M059J (cell line): ENCODE measurements around the gene YRDC. TPM values are rescaled to one million over a fixed set of nuclear protein-coding genes. Genes with fewer than 3 reads are reported as not detected.

ENCODE experiments used
- DNase-seq: peaks from one replicate; pipeline ENCODE4 v3.0.0-alpha.2; 2012; ENCODE audit warnings: low read depth
- total RNA-seq: library from RNA; depleted of rRNA; stranded (reverse); fragments of >200 nt; shearing (Covaris generic); gene quantifications from 2 replicates; pipeline ENCODE4 v1.2.3, GENCODE V29; 2014

YRDC gene
- total RNA-seq, 1 experiment from 2014 or later: 36.3 TPM

DNA sequence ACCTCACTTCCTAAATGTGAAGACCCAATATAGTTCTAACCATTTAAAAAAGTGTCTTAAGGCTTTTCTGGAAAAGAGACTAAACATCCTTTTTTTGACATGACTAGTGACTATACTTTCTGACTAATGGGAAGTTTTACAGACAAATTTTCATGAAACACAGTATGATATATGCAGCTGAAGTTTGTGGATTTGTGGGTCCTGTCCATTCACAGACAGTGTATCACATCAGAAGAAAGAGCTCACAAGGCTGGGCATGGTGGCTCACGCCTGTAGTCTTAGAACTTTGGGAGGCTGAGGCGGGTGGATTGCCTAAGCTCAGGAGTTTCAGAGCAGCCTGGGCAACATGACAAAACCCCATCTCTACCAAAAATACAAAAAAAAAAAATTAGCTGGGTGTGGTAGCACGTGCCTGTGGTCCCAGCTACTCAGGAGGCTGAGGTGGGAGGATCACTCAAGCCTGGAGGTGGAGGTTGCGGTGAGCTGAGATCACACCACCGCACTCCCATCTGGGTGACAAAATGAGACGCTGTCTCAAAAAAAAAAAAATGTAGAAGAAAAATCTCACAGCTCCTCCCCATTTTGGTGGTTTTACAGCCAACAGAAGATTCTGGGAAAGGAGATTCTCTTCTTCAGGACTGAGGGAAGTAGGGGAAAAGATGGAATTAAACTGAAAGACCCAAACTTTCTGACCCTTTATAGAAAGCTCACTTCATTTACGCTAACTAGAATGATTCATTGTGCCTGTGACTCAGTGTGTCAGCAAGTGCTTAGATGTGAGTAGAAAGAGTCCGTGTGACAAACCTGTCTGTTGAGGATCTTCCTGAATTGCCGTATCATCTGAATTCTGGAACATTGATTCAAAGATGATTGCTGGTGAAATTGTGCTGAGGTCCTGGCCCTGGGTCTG lies 15.2 kb upstream of the YRDC start:
- peak; percentile 18 for DNase-seq

GRCh38 chr1:37821481-37821880 lies 13.5 kb upstream of the YRDC start:
- DNase-seq: no peak

DNA sequence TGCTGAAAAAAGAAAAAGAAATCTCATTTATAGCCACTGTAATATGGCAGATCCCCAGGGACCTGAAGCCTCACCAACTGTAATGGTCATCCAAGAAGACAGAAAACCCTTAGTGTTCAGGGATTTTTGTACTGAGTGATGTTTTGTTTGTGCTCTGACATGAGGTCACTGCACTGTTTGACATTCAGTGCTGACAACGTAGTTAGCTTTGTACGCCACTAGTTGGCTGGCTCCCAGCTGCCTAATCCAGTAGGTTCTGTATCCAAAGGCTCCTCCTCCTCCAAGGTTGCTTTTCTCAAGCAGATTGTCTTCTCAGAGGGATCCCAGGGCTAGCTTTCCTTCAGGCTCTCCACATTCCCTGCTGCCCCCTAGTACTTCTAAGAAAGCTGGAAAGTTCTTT lies 9.5 kb upstream of the YRDC start:
- DNase-seq: no peak

DNA sequence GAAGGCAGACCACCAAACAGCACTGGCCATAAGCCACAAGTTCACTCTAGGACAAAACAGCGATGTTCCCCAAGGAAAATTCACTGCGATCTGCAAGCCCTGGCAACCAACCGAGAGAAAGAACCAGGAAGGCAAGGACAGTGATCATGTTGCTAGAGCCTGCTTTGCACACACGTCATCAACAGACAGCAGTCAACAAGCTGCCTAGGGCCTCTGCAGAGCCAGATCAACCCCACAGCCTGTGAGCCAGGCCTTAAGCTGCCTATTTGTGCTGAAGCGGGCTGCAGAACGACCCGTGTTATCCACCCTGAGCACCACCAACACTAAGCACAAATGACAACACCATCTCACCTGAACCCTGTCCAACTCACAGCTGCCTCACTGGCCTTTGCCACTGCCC lies 6.2 kb upstream of the YRDC start:
- no peak for DNase-seq

DNA sequence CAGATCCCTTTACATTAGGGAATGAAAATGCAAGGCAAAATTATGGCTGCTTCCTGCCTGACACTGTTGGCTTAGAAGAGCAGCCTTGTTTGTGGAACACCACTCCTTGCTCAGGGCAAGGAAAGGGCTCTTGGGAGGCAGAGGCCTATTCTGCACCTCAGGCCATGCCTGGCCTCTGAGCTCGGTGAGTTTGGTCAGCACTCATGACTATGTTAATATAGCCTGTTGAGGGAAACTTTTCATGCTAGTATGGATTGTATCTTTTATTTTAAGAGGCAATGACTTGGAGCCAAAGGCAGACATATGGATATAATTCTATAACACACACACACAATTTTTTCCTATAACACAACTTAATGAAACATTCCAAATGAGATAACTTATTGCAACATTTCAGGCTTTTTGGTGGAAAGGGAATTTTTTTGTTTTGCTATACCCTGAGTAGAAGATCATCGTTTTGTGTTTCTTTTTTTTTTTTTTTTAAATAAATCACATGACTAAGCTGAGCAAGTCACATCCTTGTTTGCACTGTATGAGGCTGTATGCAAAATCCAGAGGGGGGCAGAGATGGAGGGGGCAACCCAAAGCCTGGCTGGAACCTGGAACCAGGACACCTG lies 5.6 kb upstream of the YRDC start:
- no peak for DNase-seq

DNA sequence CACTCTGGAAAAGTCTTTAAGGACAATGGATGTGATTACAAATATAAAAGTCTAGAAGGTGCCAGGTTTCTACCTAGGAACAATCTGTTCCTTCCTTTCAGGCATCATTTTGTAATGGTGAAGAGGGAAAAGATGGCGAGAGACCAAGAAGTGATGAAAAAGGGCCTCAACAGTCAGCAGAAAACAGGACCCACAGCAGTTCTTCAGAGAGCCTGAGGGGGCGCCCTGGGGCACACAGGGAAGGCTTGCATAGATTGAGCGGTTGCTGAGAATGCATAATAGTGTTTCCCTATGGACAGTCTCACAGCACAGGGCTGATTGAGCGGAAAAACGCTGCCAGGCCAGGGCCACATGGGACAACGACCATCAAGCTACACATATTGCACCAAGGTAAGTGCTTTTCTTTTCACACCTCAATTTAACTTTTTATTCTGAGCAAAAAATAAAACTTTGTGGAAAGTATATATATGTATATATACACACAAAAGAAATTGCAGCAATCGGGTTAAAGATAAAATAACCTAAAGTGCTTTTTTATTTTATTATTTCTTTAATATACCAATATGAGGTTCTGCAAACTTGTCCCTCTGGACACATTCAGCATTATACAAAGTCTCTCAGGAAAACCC lies 3.1 kb upstream of the YRDC start:
- peak; percentile 65 for DNase-seq

DNA sequence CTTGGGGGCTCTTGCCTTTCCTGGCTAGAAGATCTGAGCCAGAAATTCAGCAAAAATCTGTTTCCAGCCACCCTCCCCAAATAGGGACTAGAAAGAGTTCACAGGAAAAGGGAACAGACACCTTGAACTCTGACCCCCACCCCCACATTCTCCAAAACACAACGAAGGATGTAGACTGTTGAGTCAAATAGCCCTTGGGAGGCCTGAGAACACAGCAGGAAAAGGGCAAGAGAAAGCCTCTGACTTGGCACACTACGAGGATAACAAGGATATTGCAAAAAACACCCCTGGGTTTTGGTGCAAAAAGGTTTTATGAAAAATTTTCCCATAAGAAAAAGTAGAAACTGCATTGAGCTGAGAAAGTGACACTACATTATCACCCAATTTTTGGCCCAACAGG lies 1.9 kb upstream of the YRDC start:
- DNase-seq: no peak

GRCh38 chr1:37808369-37809319 lies 636 bp upstream of the YRDC start:
- peak; percentile 79 for DNase-seq

DNA sequence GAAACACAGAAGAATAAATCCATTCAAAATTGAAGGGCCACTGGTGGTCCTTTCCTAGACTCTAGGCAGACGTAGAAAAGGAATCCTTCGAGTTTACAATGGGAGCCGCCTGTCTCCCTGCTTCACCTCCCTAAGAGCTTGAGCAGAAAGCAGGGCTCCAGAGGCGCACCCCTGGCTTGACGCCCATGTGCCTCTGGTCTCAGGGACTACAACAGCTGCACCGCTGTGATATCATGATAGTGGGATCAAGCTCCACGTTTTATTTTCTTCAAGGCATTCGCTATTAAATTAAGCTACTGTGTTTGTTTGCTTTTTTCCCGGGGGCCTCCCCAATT lies 821 bp downstream of the YRDC start:
- no peak for DNase-seq

GRCh38 chr1:37802439-37802838 lies 5.6 kb downstream of the YRDC start:
- DNase-seq: no peak

DNA sequence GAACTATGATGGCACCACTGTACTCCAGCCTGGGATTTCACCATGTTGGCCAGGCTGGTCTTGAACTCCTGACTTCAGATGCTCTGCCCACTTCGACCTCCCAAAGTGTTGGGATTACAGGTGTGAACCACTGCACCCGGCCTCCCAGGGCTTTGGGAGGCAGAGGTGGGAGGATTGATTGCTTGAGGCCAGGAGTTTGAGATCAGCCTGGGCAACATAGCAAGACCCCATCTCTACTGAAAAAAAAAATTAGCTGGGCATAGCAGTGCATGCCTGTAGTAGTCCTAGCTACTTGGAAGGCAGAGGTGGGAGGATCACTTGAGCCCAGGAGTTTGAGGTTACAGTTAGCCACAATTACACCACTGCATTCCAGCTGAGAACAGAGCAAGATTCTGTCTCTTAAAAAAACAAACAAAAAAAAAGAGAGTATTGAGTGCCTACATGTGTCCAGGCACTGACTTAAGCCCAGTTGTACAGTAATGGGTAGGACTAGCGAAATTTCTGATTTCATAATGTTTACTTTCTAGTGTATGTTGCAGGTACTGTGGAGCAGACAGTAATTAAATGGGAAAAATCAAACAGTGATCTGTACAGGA lies 10.2 kb downstream of the YRDC start:
- DNase-seq: peak; percentile 80

- peak; percentile 19 for DNase-seq
Observed at GRCh38 chr1:37795340-37796125, 12.5 kb downstream of the YRDC start.

GRCh38 chr1:37794372-37795339 lies 13.4 kb downstream of the YRDC start:
- peak; percentile 11 for DNase-seq

- peak; percentile 45 for DNase-seq
Observed at GRCh38 chr1:37793773-37794371, 14.1 kb downstream of the YRDC start, which contains the start of gene MANEAL. Gene MANEAL (plus strand): TSS chr1:37793847. CDS start chr1:37794183, 336 bp downstream.

GRCh38 chr1:37792943-37793686 lies 14.9 kb downstream of the YRDC start:
- no peak for DNase-seq

GRCh38 chr1:37782491-37782890 lies 25.5 kb downstream of the YRDC start:
- no peak for DNase-seq

DNA sequence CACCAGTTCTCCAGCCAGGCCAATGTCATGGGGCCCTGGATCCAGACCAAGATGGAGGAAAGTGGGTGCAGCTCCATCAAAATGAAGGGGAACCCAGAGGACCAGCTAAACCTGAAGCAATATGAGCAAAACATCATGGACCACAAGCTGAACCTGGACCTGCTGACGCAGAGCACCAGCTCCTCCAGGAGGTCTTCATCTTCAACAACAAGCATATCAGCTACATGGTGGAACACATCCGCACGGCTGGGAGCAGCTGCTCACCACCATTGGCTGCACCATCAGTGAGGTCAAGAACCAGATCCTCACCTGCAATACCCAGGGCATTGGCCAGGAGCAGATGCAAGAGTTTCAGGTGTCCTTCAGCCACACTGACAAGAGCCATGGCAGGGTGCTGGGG lies 29.4 kb downstream of the YRDC start:
- no peak for DNase-seq

- no peak for DNase-seq
Observed at GRCh38 chr1:37776946-37777516, 31.0 kb downstream of the YRDC start.
